ENCODE data around the gene SP5. TPM values are rescaled to one million over a fixed set of nuclear protein-coding genes. Genes with fewer than 3 reads are reported as not detected.

SP5 gene
- total and polyA plus RNA-seq, 9 of the 15 experiments (the other 6 are each of a cell fraction or from before 2014, with no cell fraction given): 0.03 to 1.7 (median 0.16) TPM; not detected in 1

GRCh38 chr2:170719810-170720209, 4.7 kb downstream of the SP5 start (continued):
- TF ChIP-seq CGGBP1 (CRISPR knock-in tag; IDR thresholded peaks at IDR 0.05) (no peak), ZZZ3 (IDR thresholded peaks at IDR 0.05) (no peak), ZNF239 (CRISPR knock-in tag; IDR thresholded peaks at IDR 0.05) (no peak), MCM5 (IDR thresholded peaks at IDR 0.05; ENCODE audit: low read depth) (no peak)
- TF ChIP-seq, protein P1, sequence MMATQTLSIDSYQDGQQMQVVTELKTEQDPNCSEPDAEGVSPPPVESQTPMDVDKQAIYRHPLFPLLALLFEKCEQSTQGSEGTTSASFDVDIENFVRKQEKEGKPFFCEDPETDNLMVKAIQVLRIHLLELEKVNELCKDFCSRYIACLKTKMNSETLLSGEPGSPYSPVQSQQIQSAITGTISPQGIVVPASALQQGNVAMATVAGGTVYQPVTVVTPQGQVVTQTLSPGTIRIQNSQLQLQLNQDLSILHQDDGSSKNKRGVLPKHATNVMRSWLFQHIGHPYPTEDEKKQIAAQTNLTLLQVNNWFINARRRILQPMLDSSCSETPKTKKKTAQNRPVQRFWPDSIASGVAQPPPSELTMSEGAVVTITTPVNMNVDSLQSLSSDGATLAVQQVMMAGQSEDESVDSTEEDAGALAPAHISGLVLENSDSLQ (IDR thresholded peaks at IDR 0.05): no peak

DNA sequence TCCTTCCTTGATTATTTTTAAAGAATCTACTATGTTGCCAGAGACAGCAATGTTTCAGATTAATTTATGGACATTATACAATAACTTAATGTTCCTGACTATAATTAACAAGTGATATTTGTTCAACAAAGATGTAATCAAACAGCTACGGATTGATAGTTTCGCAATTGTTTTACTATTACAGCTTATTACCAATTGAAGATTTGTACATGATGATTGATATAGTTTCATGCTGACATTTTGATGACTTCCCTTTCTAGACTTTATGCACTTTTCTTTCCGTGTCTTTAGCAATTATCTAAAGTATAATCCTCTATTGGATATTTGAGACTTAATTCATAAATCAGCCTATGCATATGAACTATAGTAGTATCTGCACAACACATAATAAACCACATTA, 6.5 kb downstream of the SP5 start:
- in situ Hi-C loops (cut with MboI) (no loop called here), intact Hi-C loops (cut with micrococcal nuclease) (no loop called here)
- Histone ChIP-seq H3K9me3 (replicated peaks; ENCODE audit: control insufficient read depth, insufficient read depth, low read depth, low read length) (no peaks in the 10 kb centered on the region), H3K4me3 (no peak overlapping the region), H3K27ac (ENCODE audit: extremely low read depth, low read depth, low read length) (no peak overlapping the region), H3K9me1 (ENCODE audit: control insufficient read depth, insufficient read depth, low read length) (no peaks in the 10 kb centered on the region), H3K4me1 (replicated peaks in 1 of 2; ENCODE audit: control insufficient read depth in 2 of 2, insufficient read depth in 2 of 2, low read length in 2 of 2) (no peaks in the 10 kb centered on the region), H3K36me3 (ENCODE audit: control insufficient read depth, insufficient read depth, low read length) (no peaks in the 10 kb centered on the region; the same call in 2 of the 3 replicates), H3K79me2 (ENCODE audit: control insufficient read depth, insufficient read depth, low read length) (no peaks in the 10 kb centered on the region), H2AFZ (ENCODE audit: low read depth, low read length) (no peak overlapping the region), H3K27me3 (ENCODE audit: control insufficient read depth in 2 of 2, insufficient read depth in 2 of 2, low read length in 2 of 2) (no peaks in the 10 kb centered on the region), H3K9ac (ENCODE audit: insufficient read depth in 1 of 2, low read depth in 2 of 2, low read length in 2 of 2) (no peak overlapping the region), H4K20me1 (replicated peaks; ENCODE audit: control insufficient read depth, insufficient read depth, low read length) (no peaks in the 10 kb centered on the region), H3K4me2 (ENCODE audit: insufficient read depth, low read length) (no peak overlapping the region)
- FAIRE-seq: no peak
- BruUV-seq (replicated peaks): no TSS peak
- no peak for ATAC-seq
- no peak for DNase-seq (ENCODE audit: extremely low read depth in 1 of 4, low spot score in 3 of 4)
- POLR2A ChIA-PET: interaction anchor here (0.6 to 1.6 kb wide), 3 partner anchors 16 to 103 kb away, joined by 3 to 4 read pairs (median 3); no protein-coding TSS in a partner anchor
- 75% methylated on average over 3 of the region's 3 CpGs for WGBS (ENCODE audit: insufficient coverage, low coverage, missing lambda C conversion rate)
- CTCF ChIA-PET (ENCODE audit: low intra/inter-chr PET ratio): no interaction called here
- no peak for TF ChIP-seq EHMT2 (IDR thresholded peaks at IDR 0.05)
- TF ChIP-seq ZSCAN29 (IDR thresholded peaks at IDR 0.05): no peak
- TF ChIP-seq STAT6 (CRISPR knock-in tag; IDR thresholded peaks at IDR 0.05): no peak
- no peak for TF ChIP-seq NCOA2 (IDR thresholded peaks at IDR 0.05; ENCODE audit: partially characterized antibody in 2 of 2)
- no peak for TF ChIP-seq ATF7 (IDR thresholded peaks at IDR 0.05)
- TF ChIP-seq CEBPG (CRISPR knock-in tag; IDR thresholded peaks at IDR 0.05): no peak
- TF ChIP-seq CEBPG (tag; conservative IDR thresholded peaks at IDR 0.05 in 1 of 2, IDR thresholded peaks at IDR 0.05 in 1 of 2): peak in 1 of 2 experiments; percentile 75; a peak in 3 of 4 replicates
- peak; percentile 86 for TF ChIP-seq CEBPB (tag; IDR thresholded peaks at IDR 0.05)
- TF ChIP-seq, protein P2, sequence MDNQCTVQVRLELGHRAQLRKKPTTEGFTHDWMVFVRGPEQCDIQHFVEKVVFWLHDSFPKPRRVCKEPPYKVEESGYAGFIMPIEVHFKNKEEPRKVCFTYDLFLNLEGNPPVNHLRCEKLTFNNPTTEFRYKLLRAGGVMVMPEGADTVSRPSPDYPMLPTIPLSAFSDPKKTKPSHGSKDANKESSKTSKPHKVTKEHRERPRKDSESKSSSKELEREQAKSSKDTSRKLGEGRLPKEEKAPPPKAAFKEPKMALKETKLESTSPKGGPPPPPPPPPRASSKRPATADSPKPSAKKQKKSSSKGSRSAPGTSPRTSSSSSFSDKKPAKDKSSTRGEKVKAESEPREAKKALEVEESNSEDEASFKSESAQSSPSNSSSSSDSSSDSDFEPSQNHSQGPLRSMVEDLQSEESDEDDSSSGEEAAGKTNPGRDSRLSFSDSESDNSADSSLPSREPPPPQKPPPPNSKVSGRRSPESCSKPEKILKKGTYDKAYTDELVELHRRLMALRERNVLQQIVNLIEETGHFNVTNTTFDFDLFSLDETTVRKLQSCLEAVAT (IDR thresholded peaks at IDR 0.05): no peak
- no peak for TF ChIP-seq ZKSCAN3 (CRISPR knock-in tag; IDR thresholded peaks at IDR 0.05)
- TF ChIP-seq PRPF4 (IDR thresholded peaks at IDR 0.05; ENCODE audit: insufficient read depth, low read depth, low read length, poor library complexity, severe bottlenecking): no peak
